Camera-type eye (tissue), 1 donor: Measurements from ENCODE around the gene FDCSP. TPM values are rescaled to one million over a fixed set of nuclear protein-coding genes. Genes with fewer than 3 reads are reported as not detected.

Experiments used
- total RNA-seq: library from RNA; depleted of rRNA; stranded (reverse); fragments of >200 nt; gene quantifications from one replicate; pipeline ENCODE4 v1.2.3, GENCODE V29; 2014

Gene FDCSP
- not detected for total RNA-seq

GRCh38 chr4:70225824-70226223 lies at the start of gene FDCSP:
TSS of gene FDCSP (plus strand) at chr4:70226124. CDS start at chr4:70231195, 5,071 bp downstream.

DNA sequence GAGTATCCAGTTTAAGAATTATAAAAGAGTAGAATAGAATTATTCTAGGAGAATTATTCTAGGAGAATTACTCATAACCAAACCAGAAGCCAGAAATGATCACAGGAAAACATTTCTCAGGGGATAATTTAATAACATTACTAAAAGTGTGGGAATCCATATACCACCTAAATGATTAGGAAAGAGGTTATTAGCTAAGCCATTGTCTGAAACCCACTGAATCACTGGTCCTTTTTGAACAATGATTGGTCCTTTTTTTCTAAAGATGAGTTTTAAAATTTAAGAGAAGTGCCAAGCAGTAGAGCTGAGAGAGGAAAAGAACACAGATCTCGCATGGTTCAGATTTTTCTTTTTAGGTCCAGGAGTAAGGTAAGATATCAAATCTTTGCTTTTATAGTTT lies 30.5 kb upstream of the FDCSP start, which contains the start of gene ODAM:
Gene ODAM (plus strand): TSS at position 301 of the 400 bp plus-strand sequence. CDS start 819 bp downstream, outside the sequence.

DNA sequence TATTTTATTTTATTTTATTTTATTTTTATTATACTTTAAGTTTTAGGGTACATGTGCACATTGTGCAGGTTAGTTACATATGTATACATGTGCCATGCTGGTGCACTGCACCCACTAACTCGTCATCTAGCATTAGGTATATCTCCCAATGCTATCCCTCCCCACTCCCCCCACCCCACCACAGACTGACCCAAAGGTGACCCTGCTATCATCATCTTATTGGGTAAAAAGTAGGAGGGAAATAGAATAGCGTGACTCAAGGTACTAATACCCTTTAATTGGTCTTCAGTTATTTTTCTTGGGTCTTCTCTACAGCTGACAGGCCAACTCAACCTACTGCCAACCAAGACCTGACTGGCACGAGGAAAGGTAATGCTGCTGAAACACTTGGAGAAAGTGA lies 16.4 kb downstream of the FDCSP start, which contains the start of gene CSN3:
Gene CSN3 (plus strand): TSS at position 301 of the 400 bp plus-strand sequence. CDS start 2,223 bp downstream, outside the sequence.

Other genes with a start within 250 kb of the FDCSP start
- gene STATH, start 230.2 kb upstream of the FDCSP start, total RNA-seq: not detected
- not detected for gene HTN3, start 197.7 kb upstream of the FDCSP start, total RNA-seq
- not detected for gene HTN1, start 175.7 kb upstream of the FDCSP start, total RNA-seq
- gene PRR27, start 71.9 kb upstream of the FDCSP start, total RNA-seq: 0.22 TPM
- gene ODAM, start 30.4 kb upstream of the FDCSP start, total RNA-seq: not detected
- not detected for gene CSN3, start 16.5 kb downstream of the FDCSP start, total RNA-seq
- not detected for gene CABS1, start 108.9 kb downstream of the FDCSP start, total RNA-seq
- not detected for gene SMR3A, start 134.6 kb downstream of the FDCSP start, total RNA-seq
- not detected for gene SMR3B, start 157.0 kb downstream of the FDCSP start, total RNA-seq
- 9.1 TPM for gene OPRPN, start 171.8 kb downstream of the FDCSP start, total RNA-seq
- 0.44 TPM for gene MUC7, start 246.1 kb downstream of the FDCSP start, total RNA-seq